HG03558 (cell line): Measurements from ENCODE around the gene ARID2.

Source experiments
- ATAC-seq: cut with Tn5 transposase; IDR thresholded peaks from one replicate; pipeline ENCODE4 v1.9.1; 2021; ENCODE audit warnings: moderate number of reproducible peaks; ENCODE audit not compliant: unreplicated experiment; ENCODE audit errors: extremely low read depth

ARID2 gene

DNA sequence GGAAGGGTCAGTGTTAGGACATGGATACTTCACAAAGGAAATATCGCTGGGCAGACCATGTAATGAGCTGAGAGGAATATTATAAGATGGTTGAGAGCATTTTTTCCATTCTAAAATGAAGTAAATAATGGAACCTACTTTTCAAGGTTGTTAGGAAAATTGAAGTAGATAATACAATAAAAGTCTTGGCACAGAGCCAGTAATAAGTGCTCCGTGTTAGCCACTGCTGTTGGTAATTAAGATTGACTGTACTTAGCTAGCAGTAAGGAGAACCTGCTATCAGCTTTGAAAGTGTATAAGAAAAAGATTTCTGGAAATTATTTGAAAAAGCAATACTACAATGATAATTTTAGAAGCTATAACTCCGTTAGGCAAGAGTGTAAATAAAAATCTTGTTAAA lies 183.3 kb downstream of the ARID2 start:
- ATAC-seq = no peak

DNA sequence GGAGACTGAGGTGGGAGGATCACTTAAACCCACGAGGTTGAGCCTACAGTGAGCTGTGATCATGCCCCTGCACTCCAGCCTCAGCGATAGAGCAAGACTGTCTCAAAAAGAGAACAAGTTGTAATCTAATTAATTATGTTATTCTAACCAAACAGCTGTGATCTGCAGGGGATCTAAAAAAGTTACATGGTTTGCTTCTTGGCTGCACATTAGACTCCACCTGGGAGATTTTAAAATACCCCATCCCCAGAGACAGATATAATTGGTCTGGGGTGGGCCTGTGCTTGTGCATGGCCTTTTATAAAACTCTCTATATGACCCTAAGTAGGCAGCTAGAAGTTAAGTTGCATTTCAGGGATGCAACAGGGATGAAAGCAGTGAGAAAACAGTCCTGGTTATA lies 184.1 kb downstream of the ARID2 start:
- no peak for ATAC-seq

DNA sequence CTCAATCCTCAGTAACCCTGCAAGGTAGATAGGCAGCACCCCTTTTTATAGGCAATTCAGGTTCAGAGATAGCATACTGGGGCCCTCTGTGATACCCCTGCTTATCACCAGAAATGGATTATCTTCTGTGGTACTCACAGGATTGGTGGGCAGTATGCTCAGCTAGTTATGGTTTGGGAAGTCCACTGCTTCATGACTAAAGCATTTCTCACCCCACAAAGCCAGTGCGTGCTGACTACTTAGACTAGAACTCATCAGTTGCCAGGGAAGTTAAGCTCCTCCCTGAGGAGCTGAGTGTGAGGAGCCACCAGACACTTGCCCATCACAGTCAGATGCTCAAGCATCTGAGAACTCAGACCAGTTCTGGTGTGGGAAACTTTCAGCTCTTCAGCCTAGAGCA lies 184.6 kb downstream of the ARID2 start:
- no peak for ATAC-seq

- no peak for ATAC-seq
Measured at GRCh38 chr12:45915405-45915804, 185.9 kb downstream of the ARID2 start.

DNA sequence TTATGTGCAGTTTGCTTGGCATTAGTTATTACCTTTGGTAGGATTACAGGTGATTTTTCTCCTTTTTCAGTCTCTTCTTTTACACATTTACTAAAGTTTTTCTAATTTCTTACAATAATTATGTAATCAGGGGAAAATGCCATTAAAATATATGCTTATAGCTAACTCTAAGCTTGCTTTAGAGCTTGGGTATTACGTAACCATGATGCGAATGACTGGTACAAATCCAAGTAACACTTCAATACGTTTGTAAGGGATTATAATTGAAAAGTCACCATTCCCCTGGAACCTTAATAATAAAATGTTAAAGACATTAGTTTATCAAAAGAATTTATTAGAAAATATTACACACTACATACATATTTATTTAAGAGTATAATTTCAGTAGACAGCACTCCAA lies 189.3 kb downstream of the ARID2 start:
- no peak for ATAC-seq

GRCh38 chr12:45928309-45928708 lies 198.8 kb downstream of the ARID2 start:
- no peak for ATAC-seq

- ATAC-seq = no peak
Measured at GRCh38 chr12:45930369-45930768, 200.9 kb downstream of the ARID2 start.

DNA sequence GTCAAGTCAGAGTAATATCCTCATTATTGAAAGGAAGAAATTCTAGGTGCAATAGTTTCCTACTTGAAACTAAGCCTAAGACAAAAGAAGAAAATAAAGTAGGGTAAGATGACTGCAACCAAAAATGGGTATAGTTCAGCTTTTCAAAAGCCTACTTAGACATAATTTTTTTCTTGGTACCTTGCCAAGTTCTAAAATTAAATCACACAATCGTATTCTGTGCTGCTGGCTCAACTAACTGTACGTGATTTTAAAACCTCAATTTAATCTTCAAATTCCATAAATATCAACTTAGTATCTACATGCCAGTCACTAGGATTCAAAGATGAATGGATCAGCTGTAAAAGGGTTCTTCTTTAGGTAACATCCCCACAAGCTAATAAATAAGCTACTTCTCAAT lies 204.0 kb downstream of the ARID2 start:
- no peak for ATAC-seq

DNA sequence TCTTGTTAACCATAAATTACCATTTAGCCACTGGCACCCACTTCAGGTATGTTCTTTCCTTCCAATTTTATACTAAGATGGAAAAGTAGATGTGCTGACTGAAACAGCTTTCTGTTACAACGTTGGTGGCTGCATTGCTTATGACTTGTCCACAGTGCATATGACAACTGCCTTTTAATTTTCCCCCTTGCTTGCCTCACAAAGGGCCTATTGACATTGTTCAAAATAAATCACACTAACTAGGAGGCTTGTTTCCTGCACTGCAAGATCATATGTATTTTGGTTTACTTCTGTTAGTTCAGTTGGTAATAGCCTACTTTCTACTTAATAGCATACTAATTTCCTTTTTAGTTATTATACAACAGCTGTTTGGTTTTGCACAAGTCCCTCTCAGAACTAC lies 205.4 kb downstream of the ARID2 start:
- ATAC-seq = no peak

DNA sequence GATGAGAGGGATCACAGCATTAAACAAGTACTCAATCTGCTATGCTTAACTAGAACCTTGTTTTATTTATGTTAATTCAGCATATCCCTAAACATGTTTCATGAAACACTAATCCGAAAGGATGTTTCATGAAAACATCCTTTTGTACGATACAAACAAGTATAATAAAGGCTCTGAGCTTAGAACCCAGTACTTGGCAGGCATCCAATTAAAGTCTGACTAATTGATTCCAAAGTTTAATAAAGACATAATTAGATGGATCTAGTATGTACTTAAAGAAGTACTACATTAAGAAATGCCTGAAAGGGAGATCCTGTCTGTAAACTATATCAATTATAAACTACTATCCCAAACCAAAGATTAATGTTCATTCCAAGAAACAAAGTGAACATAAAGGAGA lies 209.1 kb downstream of the ARID2 start:
- no peak for ATAC-seq

- ATAC-seq = no peak
Measured at GRCh38 chr12:45939759-45940158, 210.3 kb downstream of the ARID2 start.

DNA sequence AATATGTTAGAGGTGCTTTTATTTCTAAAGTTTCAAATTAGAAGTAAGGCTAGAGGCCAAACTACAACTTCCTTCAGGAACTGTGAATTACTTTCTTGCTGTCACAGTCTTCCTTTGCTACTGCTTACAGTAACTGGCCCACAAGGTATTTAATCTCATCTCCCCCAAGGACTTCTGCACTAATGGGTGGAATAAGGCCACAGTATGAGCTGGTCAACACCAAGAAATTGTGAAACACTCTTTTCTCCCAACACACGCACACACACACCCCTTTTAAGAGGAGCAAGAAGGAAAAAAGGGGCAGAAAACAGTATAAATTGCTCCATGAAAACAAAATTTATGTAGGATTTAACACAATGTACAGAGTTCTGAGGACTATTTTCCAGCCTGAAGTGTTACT lies 215.3 kb downstream of the ARID2 start:
- ATAC-seq = no peak

DNA sequence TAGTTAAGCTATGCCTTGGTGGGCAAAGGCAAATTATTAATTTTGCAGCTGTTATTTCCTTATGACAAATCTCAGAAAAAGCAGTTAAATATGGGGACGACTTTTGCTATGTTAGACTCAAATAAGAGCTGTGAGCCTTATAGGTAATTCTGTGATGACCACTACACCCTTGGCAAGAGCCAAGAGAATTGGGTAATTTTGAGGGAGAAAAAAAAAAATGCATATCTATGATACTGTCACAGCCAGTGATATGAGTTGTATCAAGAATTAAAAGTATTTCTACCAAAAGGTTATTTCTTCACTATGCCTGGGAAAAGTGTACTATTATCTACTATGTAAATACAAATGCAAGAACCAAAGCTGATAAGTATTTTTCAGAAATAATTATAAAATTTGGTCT lies 216.9 kb downstream of the ARID2 start:
- ATAC-seq = no peak

DNA sequence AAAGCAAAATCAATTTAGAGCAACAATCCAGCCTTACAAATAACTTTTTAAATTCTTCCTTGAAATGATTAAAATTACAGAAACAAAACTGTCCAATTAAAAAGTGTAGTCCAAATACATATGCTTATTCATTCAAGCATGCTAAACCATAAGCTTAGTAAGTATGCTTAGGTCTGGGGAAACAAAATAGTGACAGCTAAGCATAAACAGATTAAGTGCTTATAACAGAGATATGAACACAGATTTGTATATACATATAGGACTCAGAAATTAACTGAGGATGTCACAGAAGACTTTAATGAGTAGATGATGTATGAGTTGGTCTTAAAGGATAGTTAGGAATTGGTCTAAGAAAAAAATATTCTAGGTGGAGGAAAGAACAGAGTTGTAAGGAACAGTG lies 219.0 kb downstream of the ARID2 start:
- no peak for ATAC-seq
